Forelimb muscle (tissue), 1 donor: Measurements from ENCODE around the gene PRR11. TPM values are rescaled to one million over a fixed set of nuclear protein-coding genes. Genes with fewer than 3 reads are reported as not detected.
"Not testable (repeated sequence)": the region's sequence is repeated elsewhere in the genome, so short reads cannot be mapped to it uniquely, and the experiment has no call there.

Experiments
- DNase-seq: peaks from one replicate; pipeline ENCODE4 v3.0.0-alpha.2; 2013; ENCODE audit warnings: low read depth
- polyA plus RNA-seq: library from polyadenylated mRNA; unstranded; fragments of 120-200 nt; gene quantifications from one replicate; pipeline ENCODE4 v1.2.1, GENCODE V29; 2013; ENCODE audit not compliant: insufficient read length

PRR11 gene
- polyA plus RNA-seq, result 9.7 TPM

- peak; percentile 100 for DNase-seq
These were observed at the start of gene PRR11 for GRCh38 chr17:59155439-59156177. Gene PRR11 (plus strand): TSS chr17:59155746. CDS start chr17:59169753, 14,007 bp downstream.

DNA sequence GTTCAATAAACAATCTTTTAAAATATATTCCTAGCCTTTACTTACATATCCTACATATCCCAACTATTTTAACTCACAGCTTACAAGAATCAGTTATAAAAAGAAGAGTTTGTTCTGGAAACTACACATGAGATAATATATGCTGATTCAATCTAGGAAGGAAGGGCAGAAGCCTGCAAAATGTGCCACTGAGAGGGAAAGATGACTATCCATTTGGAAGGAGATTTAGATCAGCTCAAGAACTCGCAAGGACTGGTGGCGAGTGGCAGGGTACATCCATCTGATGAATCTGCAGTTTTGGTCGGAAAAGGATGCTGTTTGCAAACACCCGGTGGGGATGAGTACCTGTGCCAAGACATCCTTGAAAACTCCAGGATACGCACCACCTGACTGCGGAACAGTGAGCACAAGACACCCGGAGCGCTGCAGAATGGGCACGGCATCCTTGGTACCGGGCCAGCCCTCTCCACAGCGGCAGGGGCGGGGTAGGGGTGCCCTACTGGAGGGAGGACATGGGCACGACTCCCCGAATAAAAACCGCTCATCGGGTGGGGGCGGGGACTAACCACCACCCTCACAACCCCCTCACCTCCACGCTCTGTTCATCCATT lies 49.6 kb upstream of the PRR11 start:
- no peak for DNase-seq

- DNase-seq, result peak; percentile 98
These were observed 48.9 kb upstream of the PRR11 start, which contains the start of gene TRIM37 for GRCh38 chr17:59106463-59107305. Gene TRIM37 (minus strand): TSS chr17:59106880. CDS start chr17:59106461, 419 bp downstream.

GRCh38 chr17:59107306-59107670 lies 48.3 kb upstream of the PRR11 start:
- DNase-seq, result no peak

DNA sequence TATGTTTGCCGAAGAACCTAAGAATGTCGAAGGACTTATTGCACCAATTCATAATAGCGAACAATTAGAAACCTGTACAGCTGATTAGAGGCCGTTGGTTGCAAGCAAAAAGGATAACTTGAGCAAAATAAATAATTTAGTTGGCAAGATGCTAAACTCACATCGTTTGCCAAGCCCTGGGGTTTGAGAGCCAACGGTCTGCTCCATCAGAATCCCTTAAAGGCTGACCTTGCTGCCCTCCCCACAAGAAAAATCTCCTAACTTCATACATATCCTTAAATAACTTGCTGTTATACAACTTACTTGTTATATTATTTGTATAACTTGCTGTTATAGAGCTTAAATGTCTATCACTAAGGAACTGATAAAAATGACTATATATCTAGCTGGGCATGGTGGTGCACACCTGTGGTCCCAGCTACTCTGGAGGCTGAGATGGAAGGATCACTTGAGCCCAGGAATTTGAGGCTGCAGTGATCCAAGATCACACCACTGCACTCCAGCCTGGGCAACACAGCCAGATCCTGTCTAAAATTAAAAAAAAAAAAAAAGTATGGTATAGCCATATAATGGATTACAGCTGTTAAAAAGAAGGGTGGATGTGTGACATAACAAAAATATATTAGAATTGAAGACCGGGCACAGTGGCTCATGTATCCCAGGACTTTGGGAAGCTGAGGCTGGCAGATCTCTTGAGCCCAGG lies 47.0 kb upstream of the PRR11 start:
- DNase-seq, result no peak

GRCh38 chr17:59110973-59111372 lies 44.6 kb upstream of the PRR11 start:
- DNase-seq, result no peak

DNA sequence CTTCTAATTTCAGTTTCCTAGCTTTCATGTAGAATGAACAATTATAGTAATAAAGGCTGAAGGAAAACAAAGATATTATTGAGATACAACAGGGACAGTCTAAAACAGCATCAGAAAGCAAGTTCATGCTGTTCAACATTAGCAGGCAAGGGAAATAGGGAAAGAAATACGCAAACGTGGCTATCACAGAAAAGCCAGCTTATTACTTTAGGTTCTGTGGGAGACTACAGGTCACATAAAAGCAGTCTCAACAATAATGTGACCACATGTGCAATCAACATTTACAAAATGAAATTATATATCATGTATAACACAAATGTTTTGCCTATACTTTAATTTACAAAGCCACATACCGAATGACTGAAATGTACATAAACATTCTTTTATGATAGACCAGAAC lies 44.0 kb upstream of the PRR11 start:
- no peak for DNase-seq

- DNase-seq, result no peak
These were observed 40.1 kb upstream of the PRR11 start for GRCh38 chr17:59115474-59115873.

- no peak for DNase-seq
These were observed 33.6 kb upstream of the PRR11 start for GRCh38 chr17:59121901-59122480.

DNA sequence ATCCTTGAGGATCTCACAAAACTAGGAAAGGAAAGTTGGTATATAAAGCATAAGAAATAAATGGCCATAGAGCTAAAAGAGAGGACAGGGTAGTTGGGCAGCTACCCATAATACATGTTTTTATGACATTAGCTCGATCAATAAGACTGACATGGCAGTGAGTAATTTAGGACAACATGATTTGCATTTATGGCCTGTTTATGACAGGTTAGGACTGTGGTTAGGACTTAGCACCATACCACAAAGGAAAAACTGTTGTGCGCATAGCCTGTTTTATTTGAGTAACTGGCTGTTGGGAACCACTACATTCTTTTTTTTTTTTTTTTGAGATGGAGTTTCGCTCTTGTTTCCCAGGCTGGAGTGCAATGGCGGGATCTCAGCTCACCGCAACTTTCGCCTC lies 30.9 kb upstream of the PRR11 start:
- no peak for DNase-seq

GRCh38 chr17:59126809-59127417 lies 28.6 kb upstream of the PRR11 start:
- DNase-seq, result no peak

DNA sequence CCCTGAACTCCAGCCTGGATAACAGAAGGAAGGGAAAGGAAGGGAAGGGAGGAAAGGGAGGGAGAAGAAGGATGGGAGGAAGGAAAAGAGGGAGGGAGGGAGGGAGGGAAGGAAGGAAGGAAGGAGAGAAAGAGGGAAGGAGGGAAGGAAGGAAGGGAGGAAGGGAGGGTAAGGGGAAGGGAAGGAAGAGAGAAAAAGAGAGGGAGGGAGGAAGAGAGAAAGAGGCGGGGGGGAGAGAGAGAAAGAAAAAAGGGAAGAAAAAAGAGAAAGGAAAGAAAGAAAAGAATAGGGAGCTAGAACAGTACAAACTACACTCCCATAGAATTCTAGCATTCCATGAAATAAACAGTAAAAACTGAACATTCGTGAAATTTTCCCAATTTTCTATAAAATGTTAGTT lies 25.7 kb upstream of the PRR11 start:
- no peak for DNase-seq

- no peak for DNase-seq
These were observed 24.4 kb upstream of the PRR11 start for GRCh38 chr17:59131131-59131530.

GRCh38 chr17:59138339-59138738 lies 17.2 kb upstream of the PRR11 start:
- not testable (repeated sequence) for DNase-seq

- no peak for DNase-seq
These were observed 15.6 kb upstream of the PRR11 start for GRCh38 chr17:59139939-59140338.

DNA sequence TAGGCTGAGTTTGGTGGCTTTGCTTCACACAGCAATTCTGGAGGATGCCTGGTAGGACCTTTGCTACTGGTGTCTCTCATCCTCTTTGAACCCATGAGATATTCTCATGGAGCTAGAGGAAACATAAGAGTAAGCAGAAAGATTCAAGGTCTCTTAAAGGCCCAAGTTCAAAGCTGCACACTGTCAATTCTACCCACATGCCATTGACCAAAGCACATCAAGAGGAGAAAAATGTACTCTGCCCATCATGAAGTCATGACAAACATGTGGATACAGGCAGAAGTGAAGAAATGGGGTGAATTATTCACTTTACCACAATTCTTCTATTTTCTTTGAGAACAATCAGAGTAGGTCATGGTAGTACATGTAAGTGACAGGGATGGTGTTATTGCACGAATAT lies 13.7 kb upstream of the PRR11 start:
- DNase-seq, result no peak

DNA sequence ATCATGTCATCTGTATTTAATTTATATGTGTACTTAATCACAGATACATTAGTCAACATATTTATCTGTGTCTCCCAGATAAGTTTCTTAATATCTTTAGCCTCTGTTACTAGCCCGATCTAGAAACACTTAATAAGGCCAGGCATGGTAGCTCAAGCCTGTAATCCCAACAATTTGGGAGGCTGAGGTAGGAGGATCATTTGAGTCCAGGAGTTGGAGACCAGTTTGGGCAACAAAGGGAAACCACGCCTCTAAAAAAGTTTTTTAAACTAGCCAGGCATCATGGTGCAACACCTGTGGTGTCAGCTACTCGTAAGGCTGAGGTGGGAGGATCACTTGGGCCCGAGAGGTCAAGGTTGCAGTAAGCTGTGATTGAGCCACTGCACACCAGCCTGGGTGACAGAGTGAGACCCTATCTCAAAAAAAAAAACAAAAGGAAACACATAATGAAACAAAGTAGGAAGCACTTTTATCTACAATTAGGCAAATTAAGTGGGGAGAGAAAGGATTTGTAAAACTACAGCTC lies 9.9 kb upstream of the PRR11 start:
- no peak for DNase-seq

DNA sequence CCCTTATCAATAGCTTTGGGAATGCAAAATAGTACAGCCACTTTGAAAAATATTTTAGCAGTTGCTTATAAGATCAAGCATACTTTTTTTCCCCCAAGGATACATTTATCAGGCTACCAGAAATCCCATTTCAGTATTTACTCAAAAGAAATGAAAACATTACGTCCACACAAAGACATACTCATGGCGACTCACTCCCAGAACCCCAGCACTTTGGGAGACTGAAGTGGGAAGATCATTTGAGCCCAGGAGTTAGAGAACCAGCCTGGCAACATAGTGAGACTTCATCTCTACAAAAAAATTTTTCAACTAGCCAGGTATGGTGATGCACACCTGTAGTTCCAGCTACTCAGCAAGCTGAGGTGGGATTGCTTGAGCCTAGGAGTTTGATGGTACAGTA lies 6.5 kb upstream of the PRR11 start:
- no peak for DNase-seq

- DNase-seq, result no peak
These were observed 5.6 kb upstream of the PRR11 start for GRCh38 chr17:59149841-59150511.

- DNase-seq, result no peak
These were observed 4.5 kb upstream of the PRR11 start for GRCh38 chr17:59151006-59151405.
